GM13976 (cell line): ENCODE data around the gene SLC6A8.
"Not testable (repeated sequence)": the region's sequence is repeated elsewhere in the genome, so short reads cannot be mapped to it uniquely, and the experiment has no call there.

ENCODE experiments used
- DNase-seq: peaks from one replicate; pipeline ENCODE4 v3.0.0; 2012; ENCODE audit warnings: low spot score
- CTCF ChIP-seq: IDR thresholded peaks from 2 replicates; pipeline ENCODE4 v1.5.1; 2012; ENCODE audit warnings: borderline replicate concordance, mild to moderate bottlenecking; ENCODE audit not compliant: insufficient read depth; ENCODE audit errors: extremely low read depth, missing control alignments, control extremely low read depth
- in situ Hi-C: fragments of 300-500 bp; cut with MboI; formaldehyde crosslinking; loops from one replicate; pipeline ENCODE4 v1.12.0; 2022; ENCODE audit warnings: low sequenced_read_pairs, mixed read lengths, inconsistent platforms; ENCODE audit not compliant: unreplicated experiment

Gene SLC6A8

GRCh38 chrX:153689654-153690465 is 2.1 kb downstream of the SLC6A8 start:
- no peak for TF ChIP-seq CTCF
- no peak for DNase-seq
- in situ Hi-C loops = no loop called here

GRCh38 chrX:153690466-153690865 is 2.7 kb downstream of the SLC6A8 start:
- in situ Hi-C loops = no loop called here
- no peak for DNase-seq
- no peak for TF ChIP-seq CTCF

GRCh38 chrX:153691032-153691827 is 3.5 kb downstream of the SLC6A8 start:
- in situ Hi-C loops, DNase-seq: not testable (repeated sequence)

- in situ Hi-C loops = no loop called here
- DNase-seq = no peak
- no peak for TF ChIP-seq CTCF
Measured at GRCh38 chrX:153692003-153692402, 4.3 kb downstream of the SLC6A8 start.

- in situ Hi-C loops = no loop called here
- no peak for DNase-seq
- TF ChIP-seq CTCF = no peak
Measured at GRCh38 chrX:153692611-153693156, 5.0 kb downstream of the SLC6A8 start.

GRCh38 chrX:153693216-153694086 is 5.7 kb downstream of the SLC6A8 start:
- no peak for DNase-seq
- no peak for TF ChIP-seq CTCF
- in situ Hi-C loops = no loop called here

GRCh38 chrX:153694256-153694655 is 6.5 kb downstream of the SLC6A8 start:
- DNase-seq, in situ Hi-C loops: not testable (repeated sequence)
